ENCODE data around the gene SHTN1.

DNA sequence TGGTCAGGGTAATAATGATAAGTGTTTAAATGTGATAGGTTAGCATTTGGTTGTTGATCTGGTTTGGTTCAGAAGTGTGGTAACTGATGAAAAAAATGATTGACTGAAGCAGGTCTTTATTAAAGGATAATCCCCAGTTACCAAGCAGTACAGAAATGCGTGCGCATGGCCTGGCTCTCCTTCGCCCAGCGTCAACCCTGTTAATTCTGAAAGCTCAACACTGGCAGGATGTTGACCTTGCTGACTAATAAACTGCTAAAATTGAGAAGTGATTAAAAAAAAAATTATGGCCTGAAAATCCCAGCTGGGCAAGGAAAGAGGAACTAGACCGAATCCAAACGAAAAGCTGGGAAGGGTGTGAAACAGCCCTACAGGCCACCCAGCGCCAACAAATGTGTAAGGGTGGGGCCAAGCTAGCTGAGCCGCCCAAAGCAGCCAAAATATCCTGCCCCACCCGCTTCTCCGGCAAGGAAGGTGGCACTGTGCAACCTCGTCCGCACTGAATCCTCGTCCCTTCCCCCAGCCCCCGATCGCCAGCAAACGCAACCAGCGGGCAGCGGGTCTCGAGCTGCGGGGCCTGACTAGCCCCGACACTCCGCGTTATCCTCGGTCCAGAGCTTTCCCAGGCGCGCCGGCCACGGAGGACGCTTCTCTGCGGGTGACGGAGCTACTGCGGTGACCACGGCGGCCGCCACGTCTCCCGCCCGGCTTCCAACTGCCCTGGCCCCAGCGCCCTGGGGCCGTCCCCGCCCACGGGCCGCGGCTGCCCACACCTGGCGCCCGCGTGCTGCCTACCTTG lies 561 bp downstream of the SHTN1 start:
- TF ChIP-seq, protein P1, sequence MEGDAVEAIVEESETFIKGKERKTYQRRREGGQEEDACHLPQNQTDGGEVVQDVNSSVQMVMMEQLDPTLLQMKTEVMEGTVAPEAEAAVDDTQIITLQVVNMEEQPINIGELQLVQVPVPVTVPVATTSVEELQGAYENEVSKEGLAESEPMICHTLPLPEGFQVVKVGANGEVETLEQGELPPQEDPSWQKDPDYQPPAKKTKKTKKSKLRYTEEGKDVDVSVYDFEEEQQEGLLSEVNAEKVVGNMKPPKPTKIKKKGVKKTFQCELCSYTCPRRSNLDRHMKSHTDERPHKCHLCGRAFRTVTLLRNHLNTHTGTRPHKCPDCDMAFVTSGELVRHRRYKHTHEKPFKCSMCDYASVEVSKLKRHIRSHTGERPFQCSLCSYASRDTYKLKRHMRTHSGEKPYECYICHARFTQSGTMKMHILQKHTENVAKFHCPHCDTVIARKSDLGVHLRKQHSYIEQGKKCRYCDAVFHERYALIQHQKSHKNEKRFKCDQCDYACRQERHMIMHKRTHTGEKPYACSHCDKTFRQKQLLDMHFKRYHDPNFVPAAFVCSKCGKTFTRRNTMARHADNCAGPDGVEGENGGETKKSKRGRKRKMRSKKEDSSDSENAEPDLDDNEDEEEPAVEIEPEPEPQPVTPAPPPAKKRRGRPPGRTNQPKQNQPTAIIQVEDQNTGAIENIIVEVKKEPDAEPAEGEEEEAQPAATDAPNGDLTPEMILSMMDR (IDR thresholded peaks at IDR 0.05), result no peak
- TF ChIP-seq POLR2AphosphoS5 (IDR thresholded peaks at IDR 0.05) (no peak), POLR2A (IDR thresholded peaks at IDR 0.05) (peak in 1 of 4 donors; percentile 57)
